HepG2 (cell line): ENCODE results near the gene MRPS7. TPM values are rescaled to one million over a fixed set of nuclear protein-coding genes. Genes with fewer than 3 reads are reported as not detected.
"Not testable (repeated sequence)": the region's sequence is repeated elsewhere in the genome, so short reads cannot be mapped to it uniquely, and the experiment has no call there.

Experiments used
- ATAC-seq: fragments of 200-7000 bp; cut with Tn5 transposase; 3 replicates; pipeline ENCODE4 v1.9.1; 2020; ENCODE audit warnings: mild to moderate bottlenecking, moderate library complexity
- BruUV-seq: library from RNA; stranded (reverse); fragments of 400-500 nt; replicated peaks from 2 replicates; lab custom pipeline; 2021; lab: Mats Ljungman, UMichigan
- CTCF ChIA-PET: fragments of 300-600 bp; formaldehyde crosslinking; extraction: SDS; loops from one replicate; lab custom pipeline; 2021; ENCODE audit warnings: low total read pairs, inconsistent platforms, low intra/inter-chr PET ratio; lab: Yijun Ruan, JAX
- POLR2A ChIA-PET: fragments of 350-600 bp; sonication (Branson Sonifier 250); formaldehyde crosslinking; loops from one replicate; lab custom pipeline; 2020; ENCODE audit warnings: antibody characterized with exemption, inconsistent platforms; lab: Yijun Ruan, JAX
- DNase-seq: peaks from one replicate; pipeline ENCODE4 v3.0.0-alpha.2; 2015; ENCODE audit warnings: low spot score
- FAIRE-seq: peaks from 3 replicates; lab custom pipeline; 2011; peaks lifted over from hg19 to GRCh38; lab: Jason Lieb, UNC
- H2AFZ ChIP-seq: one replicate; pipeline ENCODE4 v1.6.1; 2011; ENCODE audit warnings: low read length, inconsistent platforms
- H3K27ac ChIP-seq: fragments of 300-600 bp; 3 replicates; pipeline ENCODE4 v1.8.0; 2011; ENCODE audit warnings: mixed run types, mild to moderate bottlenecking, mixed read lengths, low read length, inconsistent platforms; ENCODE audit not compliant: insufficient read depth; ENCODE audit errors: extremely low read length
- H3K27me3 ChIP-seq, 2 experiments: fragments of 200-600 bp in 1 of 2; 2 replicates in 1 of 2; 3 replicates in 1 of 2; pipeline versions ENCODE4 v1.6.0 to v1.8.0; 2011; ENCODE audit warnings: low read length in 2 of 2, mild to moderate bottlenecking in 2 of 2, moderate library complexity in 2 of 2, inconsistent platforms in 1 of 2; ENCODE audit not compliant: insufficient read depth in 2 of 2, control insufficient read depth in 1 of 2
- H3K36me3 ChIP-seq, 2 experiments: fragments of 200-600 bp in 1 of 2; replicated peaks in 1 of 2; 2 replicates in 1 of 2; 3 replicates in 1 of 2; pipeline versions ENCODE4 v1.5.1 to v1.8.0; 2011; ENCODE audit warnings: low read length in 2 of 2, inconsistent platforms in 1 of 2; ENCODE audit not compliant: insufficient read depth in 2 of 2, control insufficient read depth in 1 of 2
- H3K4me1 ChIP-seq: 2 replicates; pipeline ENCODE4 v1.5.1; 2012; ENCODE audit warnings: low read length, inconsistent platforms; ENCODE audit not compliant: insufficient read depth
- H3K4me2 ChIP-seq: 2 replicates; pipeline ENCODE4 v1.6.0; 2011; ENCODE audit warnings: low read depth, low read length, inconsistent platforms
- H3K4me3 ChIP-seq, 3 experiments: fragments of 200-600 bp in 1 of 3; sonication (generic), shearing (Covaris generic) in 1 of 3; replicated peaks in 1 of 3; 2 replicates each; pipeline ENCODE4 v1.5.1; 2011 to 2016; ENCODE audit warnings: low read length in 3 of 3, inconsistent platforms in 2 of 3, low read depth in 2 of 3, mild to moderate bottlenecking in 2 of 3, control low read depth in 1 of 3, mixed read lengths in 1 of 3; ENCODE audit not compliant: insufficient read depth in 1 of 3
- H3K79me2 ChIP-seq: one replicate; pipeline ENCODE4 v1.6.1; 2011; ENCODE audit warnings: low read length, inconsistent platforms; ENCODE audit not compliant: insufficient read depth
- H3K9ac ChIP-seq: 2 replicates; pipeline ENCODE4 v1.6.0; 2011; ENCODE audit warnings: mild to moderate bottlenecking, low read depth, low read length, inconsistent platforms; ENCODE audit not compliant: insufficient read depth
- H3K9me3 ChIP-seq: 2 replicates; pipeline ENCODE4 v1.5.1; 2012; ENCODE audit warnings: mild to moderate bottlenecking, low read length
- H4K20me1 ChIP-seq: 2 replicates; pipeline ENCODE4 v1.6.0; 2011; ENCODE audit warnings: inconsistent platforms, mild to moderate bottlenecking, low read length, moderate library complexity; ENCODE audit not compliant: insufficient read depth
- GATAD2A ChIP-seq: IDR thresholded peaks from 2 replicates; pipeline ENCODE4 v1.6.1; 2016
- NR2F6 ChIP-seq, 2 experiments: IDR thresholded peaks; 2 replicates each; pipeline ENCODE4 v1.6.1; 2016; ENCODE audit warnings: antibody characterized with exemption in 1 of 2, mild to moderate bottlenecking in 1 of 2
- PHF21A ChIP-seq: sonication (generic); formaldehyde crosslinking; IDR thresholded peaks from 2 replicates; pipeline ENCODE4 v1.5.0; 2020; ENCODE audit warnings: mild to moderate bottlenecking, missing genetic modification reagents
- PPARG ChIP-seq: conservative IDR thresholded peaks from 2 replicates; pipeline ENCODE4 v1.6.1; 2016; ENCODE audit warnings: missing biosample characterization, missing genetic modification reagents
- SAP130 ChIP-seq: IDR thresholded peaks from 2 replicates; pipeline ENCODE4 v1.6.1; 2016; ENCODE audit warnings: low read depth
- SP5 ChIP-seq: IDR thresholded peaks from 2 replicates; pipeline ENCODE4 v1.6.1; 2016; ENCODE audit warnings: low read depth, borderline replicate concordance
- TARDBP ChIP-seq: sonication (generic); formaldehyde crosslinking; IDR thresholded peaks from 2 replicates; pipeline ENCODE4 v1.8.0; 2022; ENCODE audit warnings: mild to moderate bottlenecking, missing genetic modification reagents
- THAP11 ChIP-seq: IDR thresholded peaks from 2 replicates; pipeline ENCODE4 v1.6.1; 2016; ENCODE audit warnings: missing biosample characterization, missing genetic modification reagents
- THRA ChIP-seq: sonication (generic); formaldehyde crosslinking; IDR thresholded peaks from 2 replicates; pipeline ENCODE4 v1.4.0; 2020; ENCODE audit warnings: missing genetic modification reagents, borderline replicate concordance
- YEATS4 ChIP-seq: sonication (generic); formaldehyde crosslinking; IDR thresholded peaks from 2 replicates; pipeline ENCODE4 v1.4.0; 2020; ENCODE audit warnings: missing genetic modification reagents, borderline replicate concordance
- ZBTB20 ChIP-seq: sonication (generic); formaldehyde crosslinking; IDR thresholded peaks from 2 replicates; pipeline ENCODE4 v1.8.1; 2023; ENCODE audit warnings: missing genetic modification reagents, low read depth, mild to moderate bottlenecking, borderline replicate concordance
- ZNF124 ChIP-seq: sonication (generic); formaldehyde crosslinking; IDR thresholded peaks from 2 replicates; pipeline ENCODE4 v1.4.0; 2020; ENCODE audit warnings: missing genetic modification reagents
- ZNF292 ChIP-seq: sonication (generic); formaldehyde crosslinking; IDR thresholded peaks from 2 replicates; pipeline ENCODE4 v1.8.1; 2022; ENCODE audit warnings: mild to moderate bottlenecking, low read depth, missing genetic modification reagents, borderline replicate concordance
- ZNF430 ChIP-seq: sonication (generic); formaldehyde crosslinking; IDR thresholded peaks from 2 replicates; pipeline ENCODE4 v1.9.0; 2021; ENCODE audit warnings: mild to moderate bottlenecking, missing genetic modification reagents
- ZNF441 ChIP-seq: sonication (generic); formaldehyde crosslinking; IDR thresholded peaks from 2 replicates; pipeline ENCODE4 v1.7.0; 2021; ENCODE audit warnings: missing genetic modification reagents, borderline replicate concordance
- ZNF460 ChIP-seq: sonication (generic); formaldehyde crosslinking; IDR thresholded peaks from 2 replicates; pipeline ENCODE4 v1.5.1; 2020; ENCODE audit warnings: missing genetic modification reagents, mild to moderate bottlenecking, borderline replicate concordance
- ZNF546 ChIP-seq: sonication (generic); formaldehyde crosslinking; conservative IDR thresholded peaks from 2 replicates; pipeline ENCODE4 v1.8.1; 2023; ENCODE audit warnings: mild to moderate bottlenecking, missing genetic modification reagents
- ZNF563 ChIP-seq: sonication (generic); formaldehyde crosslinking; IDR thresholded peaks from 2 replicates; pipeline ENCODE4 v1.8.0; 2022; ENCODE audit warnings: mild to moderate bottlenecking, moderate library complexity, missing genetic modification reagents
- ZNF747 ChIP-seq: sonication (generic); formaldehyde crosslinking; IDR thresholded peaks from 2 replicates; pipeline ENCODE4 v1.8.1; 2023; ENCODE audit warnings: missing genetic modification reagents, mild to moderate bottlenecking, borderline replicate concordance
- ZNF772 ChIP-seq: sonication (generic); formaldehyde crosslinking; IDR thresholded peaks from 2 replicates; pipeline ENCODE4 v1.5.0; 2020; ENCODE audit warnings: mild to moderate bottlenecking, missing genetic modification reagents
- WGBS: methylation state at CpG from one replicate; pipeline ENCODE4 v1.1.6; 2017; ENCODE audit warnings: low lambda C conversion rate; 5-methylcytosine and 5-hydroxymethylcytosine counted together
- in situ Hi-C: cut with HindIII; loops from 2 replicates; pipeline ENCODE4 v1.10.0; 2017; ENCODE audit warnings: low pct_unique_long_range_greater_than_20kb; ENCODE audit not compliant: extremely low pct_ligation_motif_present
- intact Hi-C: fragments of 100-400 bp; cut with micrococcal nuclease; formaldehyde crosslinking; loops from one replicate; pipeline ENCODE4 v1.10.0; 2022; ENCODE audit not compliant: unreplicated experiment
- polyA plus RNA-seq, 8 experiments: library from polyadenylated mRNA; depleted of rRNA in 3 of 8; stranded (reverse) in 7 of 8; unstranded in 1 of 8; fragments of >200 nt; fragmentation: Illumina TruSeq in 4 of 8; extraction: Trizol in 4 of 8; gene quantifications; 2 replicates each; pipeline versions ENCODE4 v1.2.1 to v1.2.3, GENCODE V29; 2011 to 2016; ENCODE audit warnings: low read depth in 4 of 8, missing spikeins in 1 of 8, mixed read lengths in 1 of 8; ENCODE audit not compliant: insufficient read depth in 1 of 8
- total RNA-seq, 5 experiments: library from RNA; depleted of rRNA; stranded (reverse); fragments of >200 nt; fragmentation: Illumina TruSeq; extraction: Trizol; gene quantifications; 2 replicates each; pipeline ENCODE4 v1.2.3, GENCODE V29; 2016; ENCODE audit warnings: low read depth in 1 of 5
- TF ChIP-seq, protein P1 (sequence below): sonication (generic); formaldehyde crosslinking; IDR thresholded peaks from 2 replicates; pipeline ENCODE4 v1.5.0; 2020; ENCODE audit warnings: mild to moderate bottlenecking, missing genetic modification reagents

The MRPS7 gene
- total and polyA plus RNA-seq, 2 of the 13 experiments (the other 11 are each of a cell fraction or from before 2014, with no cell fraction given): 97.0 to 162 TPM

GRCh38 chr17:75292810-75293448 is 31.2 kb downstream of the MRPS7 start:
- peak overlapping the region; percentile 57 for H3K27ac ChIP-seq
- H3K9ac ChIP-seq: peak overlapping the region; percentile 60
- peak overlapping the region; percentile 19 to 44 (median 29); a peak in 5 of 6 replicates for H3K4me3 ChIP-seq
- DNase-seq: peak; percentile 62
- peak overlapping the region; percentile 77 for H2AFZ ChIP-seq
- in situ Hi-C loops; ATAC-seq; CTCF ChIA-PET; intact Hi-C loops; H3K27me3 ChIP-seq; H3K36me3 ChIP-seq; H4K20me1 ChIP-seq; FAIRE-seq; H3K9me3 ChIP-seq; H3K79me2 ChIP-seq; BruUV-seq; TF ChIP-seq NR2F6 (IDR thresholded peaks at IDR 0.05): not testable (repeated sequence)
- POLR2A ChIA-PET: interaction anchor here (0.7 to 2.2 kb wide), 7 partner anchors 15 to 101 kb away, joined by 3 to 17 read pairs (median 4); partner anchors contain the start of gene MIF4GD
- H3K4me1 ChIP-seq: peaks cover 74% of the 10 kb centered on the region
- WGBS: 23% methylated on average over 16 of the region's 16 CpGs
- H3K4me2 ChIP-seq: peak overlapping the region; percentile 70
- TF ChIP-seq ZBTB20 (0 out of 2 replicates have a peak, but pooled peaks have one; percentile 35), ZNF124 (CRISPR knock-in tag) (0 out of 2 replicates have a peak, but pooled peaks have one; percentile 57), THRA (CRISPR knock-in tag) (peak; percentile 50; the same call in 1 of the 2 replicates), ZNF546 (CRISPR knock-in tag) (0 out of 2 replicates have a peak, but pooled peaks have one; percentile 51), ZNF441 (CRISPR knock-in tag) (0 out of 2 replicates have a peak, but pooled peaks have one; percentile 25), ZNF460 (CRISPR knock-in tag) (0 out of 2 replicates have a peak, but pooled peaks have one; percentile 8), PPARG (CRISPR knock-in tag) (0 out of 2 replicates have a peak, but pooled peaks have one; percentile 8), ZNF292 (CRISPR knock-in tag) (peak; percentile 60; the same call in 1 of the 2 replicates), GATAD2A (CRISPR knock-in tag) (peak; percentile 35), THAP11 (CRISPR knock-in tag) (0 out of 2 replicates have a peak, but pooled peaks have one; percentile 35), ZNF563 (CRISPR knock-in tag) (0 out of 2 replicates have a peak, but pooled peaks have one; percentile 12), YEATS4 (CRISPR knock-in tag) (0 out of 2 replicates have a peak, but pooled peaks have one; percentile 38), ZNF430 (0 out of 2 replicates have a peak, but pooled peaks have one; percentile 39), ZNF747 (0 out of 2 replicates have a peak, but pooled peaks have one; percentile 22), PHF21A (CRISPR knock-in tag) (peak; percentile 54), NR2F6 (CRISPR knock-in tag; IDR thresholded peaks at IDR 0.05) (0 out of 2 replicates have a peak, but pooled peaks have one; percentile 8), SAP130 (peak; percentile 56), SP5 (0 out of 2 replicates have a peak, but pooled peaks have one; percentile 55), ZNF772 (CRISPR knock-in tag) (0 out of 2 replicates have a peak, but pooled peaks have one; percentile 45), TARDBP (CRISPR knock-in tag) (0 out of 2 replicates have a peak, but pooled peaks have one; percentile 41)
- TF ChIP-seq, protein P1, sequence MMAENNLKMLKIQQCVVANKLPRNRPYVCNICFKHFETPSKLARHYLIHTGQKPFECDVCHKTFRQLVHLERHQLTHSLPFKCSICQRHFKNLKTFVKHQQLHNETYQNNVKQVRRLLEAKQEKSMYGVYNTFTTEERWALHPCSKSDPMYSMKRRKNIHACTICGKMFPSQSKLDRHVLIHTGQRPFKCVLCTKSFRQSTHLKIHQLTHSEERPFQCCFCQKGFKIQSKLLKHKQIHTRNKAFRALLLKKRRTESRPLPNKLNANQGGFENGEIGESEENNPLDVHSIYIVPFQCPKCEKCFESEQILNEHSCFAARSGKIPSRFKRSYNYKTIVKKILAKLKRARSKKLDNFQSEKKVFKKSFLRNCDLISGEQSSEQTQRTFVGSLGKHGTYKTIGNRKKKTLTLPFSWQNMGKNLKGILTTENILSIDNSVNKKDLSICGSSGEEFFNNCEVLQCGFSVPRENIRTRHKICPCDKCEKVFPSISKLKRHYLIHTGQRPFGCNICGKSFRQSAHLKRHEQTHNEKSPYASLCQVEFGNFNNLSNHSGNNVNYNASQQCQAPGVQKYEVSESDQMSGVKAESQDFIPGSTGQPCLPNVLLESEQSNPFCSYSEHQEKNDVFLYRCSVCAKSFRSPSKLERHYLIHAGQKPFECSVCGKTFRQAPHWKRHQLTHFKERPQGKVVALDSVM: peak; percentile 88
